Epidermal melanocyte (primary cell): ENCODE measurements around the gene RTKN2.

Experiments
- DNase-seq: peaks from one replicate; pipeline ENCODE4 v3.0.0; 2011; ENCODE audit warnings: low spot score; ENCODE audit not compliant: insufficient read length

RTKN2 gene

GRCh38 chr10:62225362-62225761, 43.3 kb downstream of the RTKN2 start:
- DNase-seq: no peak

DNA sequence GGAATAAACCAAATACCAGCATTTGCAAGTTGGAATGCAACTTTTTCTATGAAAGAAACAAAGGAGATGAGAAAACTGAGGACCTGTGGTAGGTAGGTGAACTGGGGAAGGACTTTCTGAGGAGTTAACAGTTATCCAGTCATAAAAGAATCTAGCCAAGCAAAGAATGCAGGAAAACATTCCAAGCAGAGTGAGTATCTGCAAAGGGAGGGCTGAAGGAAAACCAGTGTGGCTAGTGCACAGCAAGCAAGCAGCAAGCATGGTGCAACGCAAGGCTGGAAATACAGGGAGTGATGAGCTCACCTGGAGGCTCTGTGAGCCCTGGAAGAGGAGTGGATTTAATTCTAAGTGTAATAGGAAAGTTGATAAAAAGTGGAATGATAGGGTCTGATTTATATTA, 44.0 kb downstream of the RTKN2 start:
- DNase-seq: peak; percentile 30

GRCh38 chr10:62217683-62218082, 51.0 kb downstream of the RTKN2 start:
- no peak for DNase-seq

GRCh38 chr10:62214364-62214874, 54.2 kb downstream of the RTKN2 start:
- no peak for DNase-seq

- DNase-seq: no peak
Observed at GRCh38 chr10:62205750-62206399, 62.8 kb downstream of the RTKN2 start.

DNA sequence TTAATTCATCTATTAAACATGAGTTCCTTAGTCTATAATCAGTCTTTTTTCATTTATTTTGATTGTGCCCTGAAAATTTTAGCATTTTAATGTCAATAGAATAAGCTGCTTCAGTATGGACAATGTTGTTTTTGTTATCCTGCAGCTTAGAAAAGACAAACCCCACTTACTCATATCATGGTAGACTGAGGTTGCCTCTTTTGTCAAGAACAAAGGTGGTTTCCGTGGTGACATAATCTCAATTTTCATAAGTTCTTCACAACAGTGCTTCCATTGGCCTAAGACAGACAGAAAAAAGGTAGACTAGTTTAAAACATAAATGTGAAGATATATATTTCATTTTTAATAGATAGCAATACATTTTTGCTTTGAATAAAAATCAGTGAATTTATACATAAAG, 69.1 kb downstream of the RTKN2 start:
- DNase-seq: no peak

DNA sequence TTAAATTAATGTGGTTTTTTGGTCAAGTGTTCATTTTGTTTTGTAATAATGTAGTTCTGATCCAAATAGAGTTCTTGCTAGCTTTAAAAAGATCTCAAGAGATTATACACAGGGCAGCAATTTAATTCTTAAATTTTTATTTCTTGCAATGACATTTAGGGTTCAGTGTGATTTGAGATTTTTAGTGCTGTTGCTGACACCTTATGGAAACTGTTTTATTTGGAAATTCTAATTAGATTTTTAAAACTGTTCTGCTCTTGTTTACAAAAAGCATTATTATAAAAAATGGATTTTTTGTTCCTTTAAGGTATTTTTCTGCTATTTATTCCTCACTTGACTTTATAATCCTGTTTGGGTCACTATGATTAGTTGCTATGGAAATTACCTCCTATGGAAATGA, 72.1 kb downstream of the RTKN2 start:
- DNase-seq: no peak

GRCh38 chr10:62195675-62195926, 73.0 kb downstream of the RTKN2 start:
- no peak for DNase-seq

DNA sequence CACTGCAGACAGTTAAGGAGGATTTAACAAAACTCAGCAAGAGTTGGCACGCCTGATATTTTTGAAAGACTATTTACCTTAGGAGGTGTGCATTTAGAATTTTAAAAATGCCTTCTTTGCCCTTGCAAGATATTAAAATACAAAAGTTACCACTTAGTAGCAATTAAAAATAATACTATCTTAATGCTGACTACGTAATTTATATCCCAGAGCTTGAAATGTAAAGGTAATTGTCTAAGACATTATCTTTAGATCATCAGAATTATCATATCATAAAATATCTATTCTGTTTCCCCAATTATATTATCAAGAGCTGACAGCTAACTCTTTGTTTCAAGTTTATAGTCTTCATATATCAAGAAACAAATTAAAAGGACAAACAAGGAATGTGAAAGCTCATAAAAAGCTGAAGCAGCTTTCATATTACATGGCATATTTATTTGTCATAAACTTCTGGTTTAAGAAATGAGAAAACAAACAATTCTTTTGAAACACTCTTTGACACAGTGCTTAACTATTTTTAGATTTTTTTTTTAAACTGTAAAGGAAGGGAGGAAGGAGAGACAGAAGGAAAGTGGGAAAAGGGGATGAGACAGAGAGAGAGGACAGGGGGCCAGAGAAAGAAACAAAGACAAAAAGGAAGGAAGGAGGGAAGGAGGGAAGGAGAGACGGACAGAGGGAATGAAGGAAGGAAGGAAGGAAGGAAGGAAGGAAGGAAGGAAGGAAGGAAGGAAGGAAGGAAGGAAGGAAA, 73.5 kb downstream of the RTKN2 start:
- no peak for DNase-seq

DNA sequence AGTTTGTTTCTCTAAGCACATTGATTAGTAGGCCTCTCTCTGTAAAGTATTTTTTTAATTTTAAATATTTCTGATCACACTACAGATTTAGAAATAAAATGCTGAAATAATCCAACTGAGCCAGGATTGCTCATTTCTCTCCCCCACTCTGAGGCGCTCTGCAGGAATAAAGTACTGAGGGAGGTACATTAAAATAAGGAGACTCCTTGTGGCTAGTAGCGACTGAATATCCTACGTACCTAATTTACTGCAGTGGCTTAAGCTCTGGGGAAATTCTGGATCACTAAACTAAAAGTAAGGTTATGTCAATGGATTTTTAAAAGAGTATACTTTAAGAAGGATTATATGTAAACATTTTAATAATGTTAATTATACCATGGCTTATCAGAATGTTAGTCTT, 75.2 kb downstream of the RTKN2 start:
- no peak for DNase-seq

- no peak for DNase-seq
Observed at GRCh38 chr10:62189131-62189530, 79.5 kb downstream of the RTKN2 start.

DNA sequence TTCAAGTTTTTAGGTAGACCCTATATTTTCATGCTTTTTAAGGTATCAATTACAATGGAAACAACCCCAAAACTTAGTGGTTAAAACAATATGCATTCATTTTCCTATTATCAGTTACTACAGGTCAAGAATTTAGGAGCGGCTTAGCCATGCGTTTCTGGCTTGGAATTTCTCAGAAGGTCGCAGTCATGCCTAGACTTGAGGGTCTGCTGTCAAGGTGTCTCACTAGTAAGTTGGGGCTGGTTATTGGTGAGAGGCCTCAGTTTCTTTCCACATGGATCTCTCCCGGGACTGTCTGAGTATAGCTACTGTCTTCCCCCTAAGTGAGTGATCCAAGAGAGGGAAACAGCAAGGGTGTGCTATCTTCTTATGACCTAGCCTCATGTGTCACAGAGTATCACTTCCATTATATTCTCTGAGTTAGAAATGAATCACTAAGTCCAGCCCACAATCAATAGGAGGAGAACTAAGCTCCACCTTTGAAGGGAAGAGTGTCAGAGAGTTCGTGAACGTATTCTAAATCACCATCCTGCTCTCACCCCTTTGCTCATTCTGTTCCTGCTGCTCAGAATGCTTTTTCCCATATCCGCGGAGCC, 80.5 kb downstream of the RTKN2 start:
- no peak for DNase-seq

DNA sequence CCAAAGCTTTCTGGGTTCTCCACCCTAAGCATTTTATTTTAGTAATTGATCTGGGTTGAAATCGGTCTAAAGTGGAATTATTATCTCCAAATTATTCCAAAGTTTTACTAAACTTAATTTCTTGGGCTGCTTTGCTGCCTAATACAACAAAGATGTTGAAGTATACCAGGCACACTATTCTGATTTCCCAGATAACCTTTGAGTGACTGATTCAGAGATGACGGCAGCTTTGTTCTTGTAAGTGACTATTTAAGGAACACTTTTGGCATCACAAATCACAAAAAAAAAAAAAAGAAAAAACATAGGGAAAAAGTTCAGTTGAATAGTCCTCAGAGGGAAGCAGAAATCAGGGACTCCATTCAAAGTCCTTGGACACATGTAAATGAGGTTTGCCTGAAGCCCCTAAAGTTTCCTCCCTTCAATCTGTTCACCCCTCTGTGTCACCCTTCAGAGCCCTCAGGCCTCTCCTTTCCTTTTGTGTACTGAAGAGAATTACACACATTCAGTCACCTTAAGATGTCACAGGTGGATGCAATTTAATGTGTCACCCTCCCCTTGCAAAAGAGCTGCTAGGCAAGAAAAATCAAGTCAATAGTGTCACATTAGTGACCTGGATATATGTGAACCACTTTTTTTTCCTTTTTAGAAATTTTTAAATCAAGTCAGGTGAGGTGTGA, 81.5 kb downstream of the RTKN2 start:
- no peak for DNase-seq

- no peak for DNase-seq
Observed at GRCh38 chr10:62185919-62186692, 82.5 kb downstream of the RTKN2 start.

- no peak for DNase-seq
Observed at GRCh38 chr10:62183857-62184795, 84.5 kb downstream of the RTKN2 start.

GRCh38 chr10:62183442-62183841, 85.2 kb downstream of the RTKN2 start:
- DNase-seq: no peak

GRCh38 chr10:62182595-62182994, 86.0 kb downstream of the RTKN2 start:
- no peak for DNase-seq

- DNase-seq: no peak
Observed at GRCh38 chr10:62182171-62182570, 86.5 kb downstream of the RTKN2 start.

DNA sequence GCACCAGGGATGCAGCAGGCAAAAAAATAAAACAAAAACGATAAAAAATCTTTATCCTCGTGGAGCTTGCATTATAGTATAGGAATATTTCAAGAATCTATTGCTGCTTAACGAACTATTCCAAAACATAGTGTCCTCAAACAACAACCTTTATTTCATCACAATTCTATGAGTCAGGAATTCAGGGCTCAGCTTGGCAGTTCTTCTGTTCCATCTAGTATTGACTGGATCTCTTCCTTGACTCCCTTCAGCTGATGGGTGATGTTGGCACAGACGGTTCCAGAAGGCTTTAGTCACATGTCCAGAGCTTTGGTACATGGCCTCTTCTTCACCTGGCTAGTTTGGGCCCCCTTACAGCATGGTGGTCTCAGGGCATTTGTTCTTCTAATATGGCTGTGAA, 88.0 kb downstream of the RTKN2 start:
- DNase-seq: no peak

- no peak for DNase-seq
Observed at GRCh38 chr10:62178568-62178967, 90.1 kb downstream of the RTKN2 start.
